ENCODE measurements around the gene TAB2.

The TAB2 gene

DNA sequence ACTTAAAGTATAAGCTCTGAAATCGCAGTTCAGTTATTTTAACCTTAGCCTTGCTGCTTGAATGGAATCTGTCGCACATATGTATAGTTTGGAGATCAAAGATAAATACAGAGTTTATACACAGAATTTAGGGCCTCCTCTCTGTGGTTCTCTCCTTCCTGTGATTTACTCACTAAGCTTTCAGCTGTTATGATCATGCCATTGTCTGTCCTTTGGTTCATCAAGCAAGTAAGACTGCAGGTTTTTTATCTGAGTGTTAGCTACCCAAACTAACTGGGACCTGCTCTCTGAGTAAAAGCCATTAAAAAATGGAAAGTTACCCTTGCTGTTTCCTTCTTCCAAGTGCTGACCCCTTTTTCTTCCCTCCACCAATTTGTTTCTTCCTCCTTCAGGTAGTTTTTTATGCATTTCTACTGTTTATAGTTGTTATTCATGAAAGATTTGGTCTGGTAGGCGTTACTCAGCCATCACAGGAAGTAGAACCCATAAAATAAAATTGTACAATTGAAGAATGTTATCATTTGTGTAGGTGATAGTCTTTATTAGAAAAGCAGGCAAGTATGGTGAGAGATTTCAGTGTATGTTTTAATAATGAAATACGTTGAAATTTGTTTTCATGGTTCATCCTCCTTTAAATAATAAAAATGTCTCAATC, 48.9 kb downstream of the TAB2 start:
- H3K27me3 ChIP-seq (ENCODE audit: control insufficient read depth in 1 of 2, insufficient read depth in 1 of 2, low read length in 2 of 2), result no peaks in the 10 kb centered on the region
- no peak overlapping the region for H3K4me2 ChIP-seq (ENCODE audit: low read length, poor library complexity, severe bottlenecking)
- no peak overlapping the region for H3K27ac ChIP-seq (ENCODE audit: low read length, poor library complexity, severe bottlenecking)
- H3K4ac ChIP-seq (ENCODE audit: low read depth in 1 of 2, low read length in 2 of 2), result no peak overlapping the region
- no peaks in the 10 kb centered on the region for H3K4me1 ChIP-seq (ENCODE audit: control insufficient read depth, insufficient read depth, low read depth, low read length)
- H4K8ac ChIP-seq (ENCODE audit: low read length), result no peak overlapping the region
- no peak overlapping the region for H2BK15ac ChIP-seq (ENCODE audit: low read depth, poor library complexity, severe bottlenecking)
- no peak overlapping the region for H2BK120ac ChIP-seq (ENCODE audit: low read depth, low read length)
- no peak overlapping the region for H3K14ac ChIP-seq (ENCODE audit: low read length in 2 of 2)
- H2AK5ac ChIP-seq (ENCODE audit: low read length, severe bottlenecking), result no peak overlapping the region
- no peak overlapping the region for H3K4me3 ChIP-seq (ENCODE audit: insufficient read depth in 1 of 2, low read depth in 1 of 2, low read length in 2 of 2)
- H2BK12ac ChIP-seq (ENCODE audit: low read length in 2 of 2), result no peak overlapping the region
- no peak overlapping the region for H4K91ac ChIP-seq (ENCODE audit: low read length)
- peaks cover 2% of the 10 kb centered on the region for H3K79me1 ChIP-seq (replicated peaks; ENCODE audit: low read length, poor library complexity, severe bottlenecking)
- no peak overlapping the region for H2AFZ ChIP-seq (ENCODE audit: low read depth, low read length)
- no peak overlapping the region for H3K9ac ChIP-seq (ENCODE audit: low read length)
- H3K9me3 ChIP-seq (ENCODE audit: control insufficient read depth, low read length), result no peaks in the 10 kb centered on the region
- H3K23ac ChIP-seq (ENCODE audit: low read length in 2 of 2), result no peak overlapping the region
- DNase-seq, result no peak
- no peak overlapping the region for H2BK5ac ChIP-seq (ENCODE audit: low read depth, low read length, poor library complexity, severe bottlenecking)
- WGBS, result 91% methylated on average over 3 of the region's 4 CpGs
- peaks cover under 1 to 11% of the 10 kb centered on the region in 2 experiments for H3K36me3 ChIP-seq (ENCODE audit: control insufficient read depth in 1 of 2, insufficient read depth in 2 of 2, low read depth in 1 of 2, low read length in 2 of 2)
- no peak overlapping the region for H3K18ac ChIP-seq (ENCODE audit: low read depth in 1 of 2, low read length in 2 of 2)

DNA sequence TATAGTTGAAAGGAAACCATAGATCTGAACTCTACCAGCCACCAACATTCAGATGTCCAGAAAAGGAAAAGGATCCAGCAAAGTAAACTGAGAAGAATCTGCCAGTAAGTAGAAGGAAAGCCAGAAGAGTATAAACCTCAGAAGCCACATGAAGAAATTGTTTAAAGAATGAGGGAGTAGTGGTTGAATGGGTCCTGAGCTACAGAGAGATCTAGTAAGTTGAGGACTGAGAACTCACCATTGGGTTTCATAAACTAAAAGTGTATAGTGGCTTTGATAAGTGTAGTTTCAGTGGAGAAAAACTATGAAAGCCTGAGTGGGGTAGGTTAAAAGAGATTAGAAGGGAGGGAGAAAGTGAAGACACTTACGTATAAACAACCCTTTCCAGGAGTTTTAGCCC, 50.6 kb downstream of the TAB2 start:
- Histone ChIP-seq H2BK5ac (ENCODE audit: low read depth, low read length, poor library complexity, severe bottlenecking) (no peak overlapping the region), H3K14ac (ENCODE audit: low read length in 2 of 2) (no peak overlapping the region), H3K4me1 (ENCODE audit: control insufficient read depth, insufficient read depth, low read depth, low read length) (no peaks in the 10 kb centered on the region), H3K4me2 (ENCODE audit: low read length, poor library complexity, severe bottlenecking) (no peak overlapping the region), H3K23ac (ENCODE audit: low read length in 2 of 2) (no peak overlapping the region), H2AFZ (ENCODE audit: low read depth, low read length) (no peak overlapping the region), H3K27ac (ENCODE audit: low read length, poor library complexity, severe bottlenecking) (no peak overlapping the region), H3K27me3 (ENCODE audit: control insufficient read depth in 1 of 2, insufficient read depth in 1 of 2, low read length in 2 of 2) (no peaks in the 10 kb centered on the region), H3K4me3 (ENCODE audit: insufficient read depth in 1 of 2, low read depth in 1 of 2, low read length in 2 of 2) (no peak overlapping the region), H2AK5ac (ENCODE audit: low read length, severe bottlenecking) (no peak overlapping the region), H2BK120ac (ENCODE audit: low read depth, low read length) (no peak overlapping the region), H3K79me1 (replicated peaks; ENCODE audit: low read length, poor library complexity, severe bottlenecking) (peaks cover 1% of the 10 kb centered on the region), H3K9me3 (ENCODE audit: control insufficient read depth, low read length) (no peaks in the 10 kb centered on the region), H4K91ac (ENCODE audit: low read length) (no peak overlapping the region), H3K18ac (ENCODE audit: low read depth in 1 of 2, low read length in 2 of 2) (no peak overlapping the region), H3K9ac (ENCODE audit: low read length) (no peak overlapping the region), H2BK15ac (ENCODE audit: low read depth, poor library complexity, severe bottlenecking) (no peak overlapping the region), H3K36me3 (ENCODE audit: control insufficient read depth in 1 of 2, insufficient read depth in 2 of 2, low read depth in 1 of 2, low read length in 2 of 2) (peaks cover 0 to 24% of the 10 kb centered on the region in 2 experiments), H2BK12ac (ENCODE audit: low read length in 2 of 2) (no peak overlapping the region), H3K4ac (ENCODE audit: low read depth in 1 of 2, low read length in 2 of 2) (no peak overlapping the region), H4K8ac (ENCODE audit: low read length) (no peak overlapping the region)
- WGBS, result 100% methylated on average over 1 of the region's 1 CpG
- DNase-seq, result no peak

DNA sequence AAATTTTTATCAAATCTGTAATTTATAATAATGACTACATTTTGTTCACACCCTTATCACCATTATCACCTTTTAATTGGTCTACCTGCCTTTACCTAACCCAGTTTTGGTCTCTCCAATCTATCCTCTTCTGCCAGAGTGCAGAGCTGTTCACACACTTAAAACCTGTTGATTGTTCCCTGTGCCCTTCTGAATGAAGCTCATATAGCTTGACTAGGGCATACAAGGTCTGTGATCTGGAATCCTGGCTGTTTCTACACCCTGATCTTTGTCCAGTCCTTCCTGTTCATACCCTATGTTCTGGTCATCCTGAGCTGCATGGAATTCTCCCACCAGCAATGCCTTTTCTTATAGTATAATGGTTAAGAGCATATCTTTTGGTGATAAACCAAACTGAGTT, 53.6 kb downstream of the TAB2 start:
- Histone ChIP-seq H3K18ac (ENCODE audit: low read depth in 1 of 2, low read length in 2 of 2) (no peak overlapping the region), H2BK5ac (ENCODE audit: low read depth, low read length, poor library complexity, severe bottlenecking) (no peak overlapping the region), H3K4me3 (ENCODE audit: insufficient read depth in 1 of 2, low read depth in 1 of 2, low read length in 2 of 2) (no peak overlapping the region), H2AK5ac (ENCODE audit: low read length, severe bottlenecking) (no peak overlapping the region), H3K4me1 (ENCODE audit: control insufficient read depth, insufficient read depth, low read depth, low read length) (no peaks in the 10 kb centered on the region), H4K91ac (ENCODE audit: low read length) (no peak overlapping the region), H3K36me3 (ENCODE audit: control insufficient read depth in 1 of 2, insufficient read depth in 2 of 2, low read depth in 1 of 2, low read length in 2 of 2) (peaks cover 3 to 43% of the 10 kb centered on the region in 2 experiments), H3K9ac (ENCODE audit: low read length) (no peak overlapping the region), H3K79me1 (replicated peaks; ENCODE audit: low read length, poor library complexity, severe bottlenecking) (peaks cover 5% of the 10 kb centered on the region), H3K9me3 (ENCODE audit: control insufficient read depth, low read length) (no peaks in the 10 kb centered on the region), H2BK12ac (ENCODE audit: low read length in 2 of 2) (no peak overlapping the region), H2BK120ac (ENCODE audit: low read depth, low read length) (no peak overlapping the region), H2AFZ (ENCODE audit: low read depth, low read length) (no peak overlapping the region), H3K14ac (ENCODE audit: low read length in 2 of 2) (no peak overlapping the region), H3K27me3 (ENCODE audit: control insufficient read depth in 1 of 2, insufficient read depth in 1 of 2, low read length in 2 of 2) (no peaks in the 10 kb centered on the region), H2BK15ac (ENCODE audit: low read depth, poor library complexity, severe bottlenecking) (no peak overlapping the region), H3K23ac (ENCODE audit: low read length in 2 of 2) (no peak overlapping the region), H4K8ac (ENCODE audit: low read length) (no peak overlapping the region), H3K4ac (ENCODE audit: low read depth in 1 of 2, low read length in 2 of 2) (no peak overlapping the region), H3K27ac (ENCODE audit: low read length, poor library complexity, severe bottlenecking) (no peak overlapping the region), H3K4me2 (ENCODE audit: low read length, poor library complexity, severe bottlenecking) (no peak overlapping the region)
- no peak for DNase-seq

DNA sequence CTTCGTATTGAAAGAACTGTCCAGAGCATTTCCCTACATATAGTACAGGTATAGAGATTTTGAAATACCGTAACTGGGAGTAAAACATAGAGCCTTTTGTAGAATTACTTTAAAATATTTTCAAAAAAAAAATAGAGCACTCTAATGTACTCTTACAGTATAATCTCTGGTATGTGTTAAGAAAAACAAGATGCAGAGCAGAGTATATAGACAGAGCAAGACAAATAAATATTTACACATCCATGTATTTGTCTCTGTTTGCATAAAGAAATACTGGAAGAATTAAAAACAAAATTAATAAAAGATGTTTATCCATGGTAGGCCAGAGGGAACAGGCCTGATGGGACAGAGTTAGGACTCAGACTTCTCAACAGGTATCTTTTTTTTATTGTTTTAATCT, 54.5 kb downstream of the TAB2 start:
- Histone ChIP-seq H3K14ac (ENCODE audit: low read length in 2 of 2) (no peak overlapping the region), H2AFZ (ENCODE audit: low read depth, low read length) (no peak overlapping the region), H4K91ac (ENCODE audit: low read length) (no peak overlapping the region), H4K8ac (ENCODE audit: low read length) (no peak overlapping the region), H3K23ac (ENCODE audit: low read length in 2 of 2) (no peak overlapping the region), H2BK120ac (ENCODE audit: low read depth, low read length) (no peak overlapping the region), H3K4me1 (ENCODE audit: control insufficient read depth, insufficient read depth, low read depth, low read length) (no peaks in the 10 kb centered on the region), H3K36me3 (ENCODE audit: control insufficient read depth in 1 of 2, insufficient read depth in 2 of 2, low read depth in 1 of 2, low read length in 2 of 2) (peaks cover 3 to 43% of the 10 kb centered on the region in 2 experiments), H3K4ac (ENCODE audit: low read depth in 1 of 2, low read length in 2 of 2) (no peak overlapping the region), H3K9ac (ENCODE audit: low read length) (no peak overlapping the region), H3K27ac (ENCODE audit: low read length, poor library complexity, severe bottlenecking) (no peak overlapping the region), H2AK5ac (ENCODE audit: low read length, severe bottlenecking) (no peak overlapping the region), H3K9me3 (ENCODE audit: control insufficient read depth, low read length) (no peaks in the 10 kb centered on the region), H3K27me3 (ENCODE audit: control insufficient read depth in 1 of 2, insufficient read depth in 1 of 2, low read length in 2 of 2) (no peaks in the 10 kb centered on the region), H2BK12ac (ENCODE audit: low read length in 2 of 2) (no peak overlapping the region), H3K18ac (ENCODE audit: low read depth in 1 of 2, low read length in 2 of 2) (no peak overlapping the region), H3K79me1 (replicated peaks; ENCODE audit: low read length, poor library complexity, severe bottlenecking) (peaks cover 5% of the 10 kb centered on the region), H3K4me3 (ENCODE audit: insufficient read depth in 1 of 2, low read depth in 1 of 2, low read length in 2 of 2) (no peak overlapping the region), H3K4me2 (ENCODE audit: low read length, poor library complexity, severe bottlenecking) (no peak overlapping the region), H2BK5ac (ENCODE audit: low read depth, low read length, poor library complexity, severe bottlenecking) (no peak overlapping the region), H2BK15ac (ENCODE audit: low read depth, poor library complexity, severe bottlenecking) (no peak overlapping the region)
- no CpG with 5 or more reads among the region's 2 CpGs for WGBS
- no peak for DNase-seq
